Activated CD4-positive, alpha-beta memory T cell treated with anti-CD3 and anti-CD28 coated beads, Interleukin-2, amount 10 ng/mL, durations not matched to agents 7 days and 5 days (primary cell): ENCODE results near the gene CAND1. TPM values are rescaled to one million over a fixed set of nuclear protein-coding genes. Genes with fewer than 3 reads are reported as not detected.
A peak's percentile ranks its signal among the peaks of the same experiment; 100 is the strongest.

Experiments
- CTCF ChIA-PET: fragments of 350-600 bp; sonication (Branson Sonifier 250); formaldehyde crosslinking; loops from one replicate; lab custom pipeline; 2021; ENCODE audit warnings: antibody characterized with exemption, inconsistent platforms; lab: Charles Lee
- POLR2A ChIA-PET: fragments of 350-600 bp; sonication (Branson Sonifier 250); formaldehyde crosslinking; loops from one replicate; lab custom pipeline; 2021; ENCODE audit warnings: antibody characterized with exemption; lab: Charles Lee
- DNase-seq: peaks from one replicate; pipeline ENCODE4 v3.0.0-alpha.2; 2020
- H3K27ac Mint-ChIP-seq: one replicate; pipeline ENCODE4 v1.8.0; 2021; ENCODE audit warnings: mild to moderate bottlenecking, mixed read lengths
- H3K27me3 Mint-ChIP-seq: one replicate; pipeline ENCODE4 v1.8.0; 2021; ENCODE audit warnings: mixed read lengths
- H3K36me3 Mint-ChIP-seq: one replicate; pipeline ENCODE4 v1.8.0; 2021; ENCODE audit warnings: low read depth, mixed read lengths
- H3K4me1 Mint-ChIP-seq: one replicate; pipeline ENCODE4 v1.8.0; 2021; ENCODE audit warnings: mixed read lengths
- H3K4me3 Mint-ChIP-seq: one replicate; pipeline ENCODE4 v1.8.0; 2021; ENCODE audit warnings: mild to moderate bottlenecking, mixed read lengths
- H3K9me3 Mint-ChIP-seq: one replicate; pipeline ENCODE4 v1.8.0; 2021; ENCODE audit warnings: mixed read lengths
- total RNA-seq, 2 experiments: library from RNA; stranded (reverse); gene quantifications; one replicate each; pipeline ENCODE4 v1.2.3, GENCODE V29; 2021

Gene CAND1
- total RNA-seq, 2 experiments from 2014 or later = 147 to 150 TPM

GRCh38 chr12:67268335-67268895 lies 743 bp upstream of the CAND1 start:
- POLR2A ChIA-PET = interaction anchor here (0.5 to 4.1 kb wide), 19 partner anchors 11 to 1540 kb away, joined by 3 to 36 read pairs (median 5); partner anchors contain the start of genes DYRK2, RAP1B and TMBIM4
- peak; percentile 90 for DNase-seq
- Mint-ChIP-seq H3K36me3 (peaks cover 9% of the 10 kb centered on the region), H3K27ac (peak overlapping the region; percentile 92), H3K4me1 (peaks cover 39% of the 10 kb centered on the region), H3K9me3 (no peaks in the 10 kb centered on the region), H3K27me3 (no peaks in the 10 kb centered on the region), H3K4me3 (peak overlapping the region; percentile 94)
- CTCF ChIA-PET = interaction anchor here (0.8 to 1.9 kb wide), 6 partner anchors 11 to 674 kb away, joined by 3 to 4 read pairs (median 4); no protein-coding TSS in a partner anchor

- no peaks in the 10 kb centered on the region for H3K27me3 Mint-ChIP-seq
Measured at GRCh38 chr12:67269633-67270573, 745 bp downstream of the CAND1 start.

GRCh38 chr12:67270622-67271021 lies 1.5 kb downstream of the CAND1 start:
- H3K36me3 Mint-ChIP-seq = peaks cover 23% of the 10 kb centered on the region
- no peak for DNase-seq
- H3K9me3 Mint-ChIP-seq = no peaks in the 10 kb centered on the region
- no peaks in the 10 kb centered on the region for H3K27me3 Mint-ChIP-seq
- H3K4me1 Mint-ChIP-seq = peaks cover 60% of the 10 kb centered on the region
- POLR2A ChIA-PET = interaction anchor here (0.9 to 4.1 kb wide), 7 partner anchors 9 to 1538 kb away, joined by 3 to 36 read pairs (median 15); partner anchors contain the start of gene DYRK2
- H3K4me3 Mint-ChIP-seq = peak overlapping the region; percentile 94
- CTCF ChIA-PET = interaction anchor here (1.0 kb wide), 1 partner anchor 849 kb away, joined by 4 read pairs; no protein-coding TSS in a partner anchor
- H3K27ac Mint-ChIP-seq = peak overlapping the region; percentile 92

More at GRCh38 chr12:67269633-67270573, 745 bp downstream of the CAND1 start:
- H3K4me3 Mint-ChIP-seq = peak overlapping the region; percentile 94
- ChIA-PET POLR2A (interaction anchor here (0.7 to 4.1 kb wide), 18 partner anchors 10 to 1539 kb away, joined by 3 to 36 read pairs (median 5); partner anchors contain the start of genes DYRK2, HELB and TMBIM4), CTCF (interaction anchor here (0.7 to 1.9 kb wide), 9 partner anchors 9 to 889 kb away, joined by 3 to 4 read pairs (median 4); partner anchors contain the start of gene IFNG)
- peak; percentile 49 for DNase-seq
- H3K9me3 Mint-ChIP-seq = no peaks in the 10 kb centered on the region
- H3K36me3 Mint-ChIP-seq = peaks cover 18% of the 10 kb centered on the region
- H3K4me1 Mint-ChIP-seq = peaks cover 52% of the 10 kb centered on the region
- H3K27ac Mint-ChIP-seq = peak overlapping the region; percentile 92

- peak overlapping the region; percentile 5 for H3K4me3 Mint-ChIP-seq
- CTCF ChIA-PET = no interaction called here
- H3K27ac Mint-ChIP-seq = peak overlapping the region; percentile 14
Measured at GRCh38 chr12:67271976-67272375, 2.8 kb downstream of the CAND1 start.

GRCh38 chr12:67274186-67274585 lies 5.0 kb downstream of the CAND1 start:
- Mint-ChIP-seq H3K4me1 (peaks cover 64% of the 10 kb centered on the region), H3K36me3 (peaks cover 46% of the 10 kb centered on the region), H3K27ac (peak overlapping the region; percentile 11), H3K9me3 (no peaks in the 10 kb centered on the region), H3K4me3 (peak overlapping the region; percentile 6), H3K27me3 (no peaks in the 10 kb centered on the region)
- DNase-seq = no peak
- POLR2A ChIA-PET = interaction anchor here (0.6 kb wide), 1 partner anchor 1156 kb away, joined by 3 read pairs; no protein-coding TSS in a partner anchor
- CTCF ChIA-PET = interaction anchor here (0.5 kb wide), 1 partner anchor 950 kb away, joined by 7 read pairs; no protein-coding TSS in a partner anchor

More at GRCh38 chr12:67271976-67272375, 2.8 kb downstream of the CAND1 start:
- H3K4me1 Mint-ChIP-seq = peaks cover 72% of the 10 kb centered on the region
- POLR2A ChIA-PET = interaction anchor here (1.2 to 4.1 kb wide), 2 partner anchors 8 to 377 kb away, joined by 5 to 36 read pairs; partner anchors contain the start of gene DYRK2
- peaks cover 32% of the 10 kb centered on the region for H3K36me3 Mint-ChIP-seq
- H3K27me3 Mint-ChIP-seq = no peaks in the 10 kb centered on the region
- H3K9me3 Mint-ChIP-seq = no peaks in the 10 kb centered on the region
- no peak for DNase-seq

GRCh38 chr12:67275380-67275913 lies 6.3 kb downstream of the CAND1 start:
- no peaks in the 10 kb centered on the region for H3K9me3 Mint-ChIP-seq
- H3K27ac Mint-ChIP-seq = no peak overlapping the region
- H3K36me3 Mint-ChIP-seq = peaks cover 44% of the 10 kb centered on the region
- peaks cover 62% of the 10 kb centered on the region for H3K4me1 Mint-ChIP-seq
- ChIA-PET POLR2A (interaction anchor here (0.7 kb wide), 1 partner anchor 992 kb away, joined by 3 read pairs; no protein-coding TSS in a partner anchor), CTCF (no interaction called here)
- DNase-seq = no peak
- no peaks in the 10 kb centered on the region for H3K27me3 Mint-ChIP-seq
- H3K4me3 Mint-ChIP-seq = no peak overlapping the region

- H3K27me3 Mint-ChIP-seq = no peaks in the 10 kb centered on the region
- no peak overlapping the region for H3K27ac Mint-ChIP-seq
- H3K9me3 Mint-ChIP-seq = no peaks in the 10 kb centered on the region
- H3K36me3 Mint-ChIP-seq = peaks cover 42% of the 10 kb centered on the region
- no peak for DNase-seq
- peaks cover 56% of the 10 kb centered on the region for H3K4me1 Mint-ChIP-seq
- CTCF ChIA-PET = no interaction called here
- POLR2A ChIA-PET = no interaction called here
- no peak overlapping the region for H3K4me3 Mint-ChIP-seq
Measured at GRCh38 chr12:67276421-67276820, 7.3 kb downstream of the CAND1 start.

- POLR2A ChIA-PET = interaction anchor here (6.5 kb wide), 1 partner anchor 10 kb away, joined by 36 read pairs; the partner anchor contains the start of gene CAND1
- H3K36me3 Mint-ChIP-seq = peaks cover 50% of the 10 kb centered on the region
- no peak for DNase-seq
- H3K4me3 Mint-ChIP-seq = no peak overlapping the region
- CTCF ChIA-PET = interaction anchor here (1.8 kb wide), 1 partner anchor 10 kb away, joined by 4 read pairs; the partner anchor contains the start of gene CAND1
- H3K9me3 Mint-ChIP-seq = no peaks in the 10 kb centered on the region
- H3K27me3 Mint-ChIP-seq = no peaks in the 10 kb centered on the region
- peaks cover 32% of the 10 kb centered on the region for H3K4me1 Mint-ChIP-seq
- no peak overlapping the region for H3K27ac Mint-ChIP-seq
Measured at GRCh38 chr12:67279637-67280036, 10.5 kb downstream of the CAND1 start.

- ChIA-PET CTCF (interaction anchor here (1.8 kb wide), 1 partner anchor 11 kb away, joined by 4 read pairs; the partner anchor contains the start of gene CAND1), POLR2A (interaction anchor here (6.5 kb wide), 1 partner anchor 10 kb away, joined by 36 read pairs; the partner anchor contains the start of gene CAND1)
- Mint-ChIP-seq H3K4me1 (peaks cover 28% of the 10 kb centered on the region), H3K4me3 (no peak overlapping the region), H3K27me3 (no peaks in the 10 kb centered on the region), H3K9me3 (no peaks in the 10 kb centered on the region), H3K36me3 (peaks cover 48% of the 10 kb centered on the region), H3K27ac (no peak overlapping the region)
- no peak for DNase-seq
Measured at GRCh38 chr12:67280088-67280487, 10.9 kb downstream of the CAND1 start.

GRCh38 chr12:67280572-67280971 lies 11.4 kb downstream of the CAND1 start:
- peaks cover 23% of the 10 kb centered on the region for H3K4me1 Mint-ChIP-seq
- H3K4me3 Mint-ChIP-seq = no peak overlapping the region
- no peak for DNase-seq
- CTCF ChIA-PET = no interaction called here
- POLR2A ChIA-PET = interaction anchor here (6.5 kb wide), 1 partner anchor 11 kb away, joined by 36 read pairs; the partner anchor contains the start of gene CAND1
- peaks cover 46% of the 10 kb centered on the region for H3K36me3 Mint-ChIP-seq
- H3K27me3 Mint-ChIP-seq = no peaks in the 10 kb centered on the region
- no peak overlapping the region for H3K27ac Mint-ChIP-seq
- H3K9me3 Mint-ChIP-seq = no peaks in the 10 kb centered on the region

GRCh38 chr12:67284561-67284960 lies 15.4 kb downstream of the CAND1 start:
- Mint-ChIP-seq H3K27me3 (no peaks in the 10 kb centered on the region), H3K4me1 (peaks cover 24% of the 10 kb centered on the region), H3K4me3 (no peak overlapping the region), H3K36me3 (peaks cover 43% of the 10 kb centered on the region), H3K27ac (no peak overlapping the region), H3K9me3 (no peaks in the 10 kb centered on the region)
- ChIA-PET POLR2A (no interaction called here), CTCF (no interaction called here)
- DNase-seq = no peak

GRCh38 chr12:67286257-67286656 lies 17.1 kb downstream of the CAND1 start:
- POLR2A ChIA-PET = interaction anchor here (2.7 kb wide), 1 partner anchor 17 kb away, joined by 15 read pairs; the partner anchor contains the start of gene CAND1
- H3K4me1 Mint-ChIP-seq = peaks cover 23% of the 10 kb centered on the region
- CTCF ChIA-PET = no interaction called here

More at GRCh38 chr12:67286257-67286656, 17.1 kb downstream of the CAND1 start:
- no peak for DNase-seq
- H3K36me3 Mint-ChIP-seq = peaks cover 56% of the 10 kb centered on the region
- H3K27ac Mint-ChIP-seq = no peak overlapping the region
- H3K27me3 Mint-ChIP-seq = no peaks in the 10 kb centered on the region
- H3K9me3 Mint-ChIP-seq = no peaks in the 10 kb centered on the region
- no peak overlapping the region for H3K4me3 Mint-ChIP-seq
